Motor neuron (in vitro differentiated cells): Measurements from ENCODE around the gene KLHL20. TPM values are rescaled to one million over a fixed set of nuclear protein-coding genes. Genes with fewer than 3 reads are reported as not detected.
"Not testable (repeated sequence)": the region's sequence is repeated elsewhere in the genome, so short reads cannot be mapped to it uniquely, and the experiment has no call there.

Experiments used
- ATAC-seq, 8 experiments: fragments of 200-7000 bp; cut with Tn5 transposase; replicated peaks in 6 of 8; 2 replicates each; pipeline ENCODE4 v1.8.0; 2021; ENCODE audit warnings: mild to moderate bottlenecking in 8 of 8, moderate library complexity in 8 of 8
- H3K27ac ChIP-seq, 2 donors: fragments of 250-450 bp; sonication (Bioruptor Pico); 2 replicates each; pipeline ENCODE4 v1.9.0; 2021; ENCODE audit warnings: antibody characterized with exemption in 2 of 2, mild to moderate bottlenecking in 2 of 2, moderate library complexity in 1 of 2
- H3K4me1 ChIP-seq, 2 donors: fragments of 250-450 bp; sonication (Bioruptor Pico); replicated peaks in 1 of 2; 2 replicates each; pipeline ENCODE4 v1.6.1; 2021; ENCODE audit warnings: antibody characterized with exemption in 2 of 2, mild to moderate bottlenecking in 2 of 2, moderate library complexity in 1 of 2
- H3K4me3 ChIP-seq, 5 donors: fragments of 250-450 bp; sonication (Bioruptor Pico); 2 replicates each; pipeline ENCODE4 v1.9.0; 2021; ENCODE audit warnings: antibody characterized with exemption in 5 of 5, mild to moderate bottlenecking in 5 of 5, moderate library complexity in 4 of 5
- WGBS, 10 experiments: fragments of 450-650 bp; shearing (Covaris generic); methylation state at CpG; one replicate each; pipeline ENCODE4 v1.0.0; 2022; 5-methylcytosine and 5-hydroxymethylcytosine counted together
- in situ Hi-C, 9 experiments: fragments of 400-800 bp; cut with MboI; loops; one replicate each; pipeline ENCODE4 v1.15.0; 2021; ENCODE audit warnings: low sequenced_read_pairs in 9 of 9, low pct_unique_long_range_greater_than_20kb in 2 of 9; ENCODE audit not compliant: unreplicated experiment in 9 of 9
- total RNA-seq, 8 experiments: library from RNA; unstranded; fragments of 300-600 nt; gene quantifications; 2 replicates each; pipeline versions ENCODE4 v1.2.3 to v1.2.4, GENCODE V29; 2022

Gene KLHL20
- total RNA-seq, 8 experiments from 2014 or later: 15.5 to 35.2 (median 31.1) TPM

- ATAC-seq: no peak
- in situ Hi-C loops: no loop called here
- no peaks in the 10 kb centered on the region for H3K4me1 ChIP-seq
- no peak overlapping the region for H3K27ac ChIP-seq
- 0 to 88% (median 56%) methylated on average over 1 to 5 of the region's 5 CpGs for WGBS, 10 experiments
- no peak overlapping the region for H3K4me3 ChIP-seq
These were observed 9.7 kb upstream of the KLHL20 start for GRCh38 chr1:173705117-173705516.

DNA sequence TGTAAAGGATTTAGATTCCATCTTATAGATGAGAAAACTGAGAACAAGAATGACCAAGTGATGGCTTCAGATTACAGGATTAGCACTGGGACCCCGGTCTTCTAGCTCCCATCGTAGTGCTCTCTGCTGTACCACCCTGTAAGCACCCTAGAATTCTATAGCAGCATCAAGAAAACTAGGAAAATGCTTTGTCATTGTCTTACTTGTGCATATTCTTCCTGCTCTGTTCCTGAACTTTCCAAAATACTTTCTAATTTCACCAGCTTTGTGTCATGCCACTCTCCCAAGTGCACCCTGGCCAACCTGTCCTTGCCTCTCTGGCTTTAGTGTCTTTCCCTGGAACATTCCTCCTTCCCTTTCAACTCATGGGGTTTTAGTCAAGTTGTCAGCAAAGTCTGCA lies 6.0 kb upstream of the KLHL20 start:
- ATAC-seq: no peak
- in situ Hi-C loops: no loop called here
- WGBS, 10 experiments: 17 to 85% (median 60%) methylated on average over 1 to 2 of the region's 2 CpGs; no CpG with 5 or more reads in 1 of the 10 experiments
- no peak overlapping the region for H3K27ac ChIP-seq
- H3K4me3 ChIP-seq: no peak overlapping the region
- H3K4me1 ChIP-seq: no peaks in the 10 kb centered on the region

GRCh38 chr1:173714441-173714758 lies 381 bp upstream of the KLHL20 start:
- Histone ChIP-seq H3K4me3 (peak overlapping the region; percentile 67 to 92 (median 77)), H3K4me1 (peaks cover 4 to 21% of the 10 kb centered on the region in 2 donors), H3K27ac (peak overlapping the region in 1 of 2 donors; percentile 85)
- ATAC-seq: no peak
- 14 to 100% (median 60%) methylated on average over 1 to 3 of the region's 3 CpGs; no CpG with 5 or more reads in 1 of the 10 experiments for WGBS, 10 experiments
- in situ Hi-C loops: no loop called here

- Histone ChIP-seq H3K4me1 (peaks cover 4 to 21% of the 10 kb centered on the region in 2 donors), H3K4me3 (peak overlapping the region; percentile 67 to 92 (median 77)), H3K27ac (peak overlapping the region; percentile 75 to 85)
- no peak for ATAC-seq
- in situ Hi-C loops: no loop called here
- WGBS, 10 experiments: 0 to 4% (median 0%) methylated on average over 1 to 8 of the region's 8 CpGs; no CpG with 5 or more reads in 1 of the 10 experiments
These were observed 710 bp downstream of the KLHL20 start for GRCh38 chr1:173715538-173715844.

- ATAC-seq: no peak
- in situ Hi-C loops: no loop called here
- WGBS, 10 experiments: 0 to 100% (median 81%) methylated on average over 1 to 2 of the region's 2 CpGs; no CpG with 5 or more reads in 1 of the 10 experiments
- H3K27ac ChIP-seq: no peak overlapping the region
- peaks cover 4 to 21% of the 10 kb centered on the region in 2 donors for H3K4me1 ChIP-seq
- no peak overlapping the region for H3K4me3 ChIP-seq
These were observed 2.5 kb downstream of the KLHL20 start for GRCh38 chr1:173717238-173717637.

DNA sequence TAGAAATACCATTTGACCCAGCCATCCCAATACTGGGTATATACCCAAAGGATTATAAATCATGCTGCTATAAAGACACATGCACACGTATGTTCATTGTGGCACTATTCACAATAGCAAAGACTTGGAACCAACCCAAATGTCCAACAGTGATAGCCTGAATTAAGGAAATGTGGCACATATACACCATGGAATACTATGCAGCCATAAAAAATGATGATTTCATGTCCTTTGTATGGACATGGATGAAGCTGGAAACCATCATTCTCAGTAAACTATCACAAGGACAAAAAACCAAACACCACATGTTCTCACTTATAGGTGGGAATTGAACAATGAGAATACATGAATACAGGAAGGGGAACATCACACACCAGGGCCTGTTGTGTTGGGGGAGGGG lies 16.6 kb downstream of the KLHL20 start:
- in situ Hi-C loops, H3K4me3 ChIP-seq, H3K27ac ChIP-seq, ATAC-seq, H3K4me1 ChIP-seq: not testable (repeated sequence)
- WGBS, 10 experiments: 100% methylated on average over 1 of the region's 1 CpG; no CpG with 5 or more reads in 9 of the 10 experiments

- Histone ChIP-seq H3K4me3 (no peak overlapping the region), H3K4me1 (no peaks in the 10 kb centered on the region), H3K27ac (no peak overlapping the region)
- no peak for ATAC-seq
- 86 to 100% (median 92%) methylated on average over 1 to 9 of the region's 9 CpGs; no CpG with 5 or more reads in 2 of the 10 experiments for WGBS, 10 experiments
- in situ Hi-C loops: no loop called here
These were observed 19.1 kb downstream of the KLHL20 start for GRCh38 chr1:173733912-173734311.

DNA sequence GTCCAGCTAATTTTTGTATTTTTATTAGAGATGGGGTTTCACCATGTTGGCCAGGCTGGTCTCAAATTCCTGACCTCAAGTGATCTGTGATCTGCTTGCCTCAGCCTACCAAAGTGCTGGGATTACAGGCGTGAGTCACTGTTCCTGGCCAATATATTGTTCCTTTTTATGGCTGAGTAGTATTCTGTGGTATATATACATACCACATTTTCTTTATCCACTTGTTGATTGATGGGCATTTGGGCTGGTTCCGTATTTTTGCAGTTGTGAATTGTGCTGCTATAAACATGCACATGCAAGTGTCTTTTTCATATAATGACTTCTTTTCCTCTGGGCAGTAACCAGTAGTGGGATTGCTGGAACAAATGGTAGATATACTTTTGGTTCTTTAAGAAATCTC lies 21.3 kb downstream of the KLHL20 start:
- in situ Hi-C loops, H3K27ac ChIP-seq, ATAC-seq, H3K4me1 ChIP-seq, H3K4me3 ChIP-seq: not testable (repeated sequence)
- 88 to 100% (median 100%) methylated on average over 1 to 2 of the region's 2 CpGs; no CpG with 5 or more reads in 3 of the 10 experiments for WGBS, 10 experiments

DNA sequence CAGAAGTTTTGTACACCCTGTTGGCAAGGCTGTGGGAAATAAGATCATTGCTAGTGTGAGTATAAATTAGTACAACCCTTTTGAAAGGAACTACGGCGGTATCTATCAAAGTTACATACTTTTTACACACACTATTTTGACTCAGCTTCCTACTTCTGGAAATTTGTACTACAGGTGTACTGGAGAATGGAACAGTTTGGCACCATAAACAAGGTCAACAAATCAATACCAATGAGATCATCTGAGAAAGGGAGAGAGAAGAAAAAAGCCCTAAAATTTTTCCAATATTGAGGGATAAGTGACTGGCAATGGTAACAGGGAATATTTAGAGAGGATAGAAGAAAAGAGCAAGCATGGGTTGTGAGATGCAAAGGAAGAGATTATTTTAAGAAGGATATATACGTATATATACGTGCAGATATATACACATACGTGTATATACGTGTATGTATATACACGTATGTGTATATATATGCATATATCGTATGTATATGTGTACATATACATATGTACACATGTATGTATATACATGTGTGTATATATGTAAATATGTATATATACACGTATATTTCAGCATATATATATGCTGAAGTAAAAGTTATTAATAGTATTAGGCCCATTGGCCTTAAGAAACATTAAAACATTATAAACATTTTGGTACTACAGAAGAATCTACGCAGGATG lies 27.6 kb downstream of the KLHL20 start:
- in situ Hi-C loops: no loop called here
- H3K4me3 ChIP-seq: no peak overlapping the region
- no peak overlapping the region for H3K27ac ChIP-seq
- ATAC-seq: no peak
- no peaks in the 10 kb centered on the region for H3K4me1 ChIP-seq
- 81 to 98% (median 96%) methylated on average over 3 to 10 of the region's 10 CpGs for WGBS, 10 experiments

DNA sequence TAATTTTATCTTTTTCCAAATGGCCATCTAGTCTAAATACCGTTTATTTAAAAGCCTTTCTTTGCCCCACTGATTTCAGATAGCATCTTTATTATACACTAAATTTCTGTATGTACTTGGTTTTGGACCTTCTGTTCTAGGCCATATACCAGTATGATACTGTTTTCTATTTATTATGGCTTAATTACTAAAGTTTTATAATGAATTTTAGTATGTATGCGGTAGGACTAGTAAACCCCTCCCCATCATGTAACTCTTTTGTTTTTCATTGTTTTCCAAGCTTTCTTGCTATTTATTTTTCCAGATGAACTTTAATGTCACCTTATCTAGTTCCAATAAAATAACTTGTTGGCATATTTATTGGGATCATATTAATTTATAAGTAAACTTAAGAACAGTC lies 29.9 kb downstream of the KLHL20 start:
- in situ Hi-C loops: no loop called here
- no peak overlapping the region for H3K4me3 ChIP-seq
- WGBS, 10 experiments: 83 to 100% (median 94%) methylated on average over 2 of the region's 2 CpGs; no CpG with 5 or more reads in 1 of the 10 experiments
- no peak for ATAC-seq
- H3K4me1 ChIP-seq: no peaks in the 10 kb centered on the region
- H3K27ac ChIP-seq: no peak overlapping the region

DNA sequence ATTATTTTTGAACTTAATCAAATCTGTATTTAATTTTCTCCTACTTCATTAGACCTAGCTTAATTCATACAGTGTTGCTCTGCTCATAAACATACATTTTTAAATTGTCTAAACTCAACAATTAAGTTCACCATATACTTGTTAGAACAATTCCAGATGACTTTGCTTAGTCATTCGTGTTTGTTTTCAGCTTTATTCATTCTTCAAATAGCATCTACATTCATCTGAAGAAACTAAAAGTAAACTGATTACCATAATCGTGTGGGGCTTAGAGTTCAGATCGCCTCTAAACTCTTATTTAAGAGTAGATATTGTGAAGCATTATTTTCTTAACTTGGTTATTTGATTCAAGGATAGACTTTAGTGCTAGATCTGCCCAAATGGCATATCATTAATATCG lies 34.4 kb downstream of the KLHL20 start:
- Histone ChIP-seq H3K27ac (no peak overlapping the region), H3K4me1 (no peaks in the 10 kb centered on the region), H3K4me3 (no peak overlapping the region)
- WGBS, 10 experiments: 38 to 98% (median 87%) methylated on average over 2 to 4 of the region's 4 CpGs
- ATAC-seq: peak in 2 of 8 experiments; percentile 34 to 64
- in situ Hi-C loops: no loop called here

GRCh38 chr1:173753830-173754229 lies 39.0 kb downstream of the KLHL20 start:
- no peak for ATAC-seq
- no peak overlapping the region for H3K4me3 ChIP-seq
- in situ Hi-C loops: no loop called here

GRCh38 chr1:173757666-173758065 lies 42.9 kb downstream of the KLHL20 start:
- Histone ChIP-seq H3K4me3 (no peak overlapping the region), H3K27ac (no peak overlapping the region), H3K4me1 (no peaks in the 10 kb centered on the region)
- in situ Hi-C loops: no loop called here
- ATAC-seq: no peak
- WGBS, 10 experiments: 82 to 100% (median 98%) methylated on average over 2 to 4 of the region's 4 CpGs; no CpG with 5 or more reads in 1 of the 10 experiments

More at GRCh38 chr1:173753830-173754229, 39.0 kb downstream of the KLHL20 start:
- H3K27ac ChIP-seq: no peak overlapping the region
- H3K4me1 ChIP-seq: no peaks in the 10 kb centered on the region

GRCh38 chr1:173758110-173758509 lies 43.3 kb downstream of the KLHL20 start:
- in situ Hi-C loops: no loop called here
- ATAC-seq: no peak

More at GRCh38 chr1:173758110-173758509, 43.3 kb downstream of the KLHL20 start:
- WGBS, 10 experiments: 95 to 100% (median 99%) methylated on average over 1 to 7 of the region's 7 CpGs; no CpG with 5 or more reads in 2 of the 10 experiments
- no peak overlapping the region for H3K4me3 ChIP-seq
- H3K4me1 ChIP-seq: no peaks in the 10 kb centered on the region
- H3K27ac ChIP-seq: no peak overlapping the region
